Breast epithelium (tissue), 4 donors: ENCODE measurements around the gene GAST. TPM values are rescaled to one million over a fixed set of nuclear protein-coding genes. Genes with fewer than 3 reads are reported as not detected.

Source experiments
- DNase-seq, 2 donors: peaks; one replicate each; pipeline ENCODE4 v3.0.0-alpha.2; 2019; ENCODE audit warnings: low spot score in 2 of 2
- H3K27ac ChIP-seq, 2 donors: fragments of 200-600 bp; sonication (generic) in 1 of 2; one replicate each; pipeline ENCODE4 v1.5.1; 2016 to 2019; ENCODE audit warnings: mild to moderate bottlenecking in 1 of 2
- H3K27me3 ChIP-seq, 2 donors: fragments of 200-600 bp; sonication (generic) in 1 of 2; one replicate each; pipeline versions ENCODE4 v1.5.1 to v1.6.0; 2017 to 2019; ENCODE audit warnings: control low read depth in 1 of 2, mild to moderate bottlenecking in 1 of 2
- H3K36me3 ChIP-seq: fragments of 200-600 bp; one replicate; pipeline ENCODE4 v1.5.1; 2019
- H3K4me1 ChIP-seq, 2 donors: fragments of 200-600 bp; sonication (generic); one replicate each; pipeline ENCODE4 v1.5.1; 2016 to 2019; ENCODE audit warnings: control low read depth in 1 of 2
- H3K4me3 ChIP-seq, 3 donors: fragments of 200-600 bp; sonication (generic); 1 replicate in 2 of 3; 2 replicates in 1 of 3; pipeline ENCODE4 v1.5.1; 2016 to 2019; ENCODE audit warnings: mild to moderate bottlenecking in 3 of 3, moderate library complexity in 2 of 3
- H3K9me3 ChIP-seq, 2 donors: fragments of 200-600 bp; sonication (generic) in 1 of 2; one replicate each; pipeline ENCODE4 v1.5.1; 2016 to 2019; ENCODE audit warnings: control low read depth in 1 of 2
- CTCF ChIP-seq, 3 donors: fragments of 450-650 bp; IDR thresholded peaks; one replicate each; pipeline ENCODE4 v1.5.1; 2016 to 2017; ENCODE audit warnings: antibody characterized with exemption in 3 of 3, mild to moderate bottlenecking in 3 of 3, moderate library complexity in 3 of 3
- POLR2A ChIP-seq: fragments of 450-650 bp; IDR thresholded peaks from one replicate; pipeline ENCODE4 v1.6.1; 2016; ENCODE audit warnings: antibody characterized with exemption, mild to moderate bottlenecking, moderate library complexity
- POLR2AphosphoS5 ChIP-seq, 3 donors: sonication (generic); formaldehyde crosslinking; IDR thresholded peaks; one replicate each; pipeline ENCODE4 v1.6.1; 2017; ENCODE audit warnings: antibody characterized with exemption in 3 of 3
- intact Hi-C: fragments of 100-400 bp; cut with DNase I; formaldehyde crosslinking; loops from one replicate; pipeline ENCODE4 v1.15.1; 2023; ENCODE audit warnings: low total_unique reads
- total RNA-seq, 3 donors: library from RNA; depleted of rRNA; stranded (reverse); fragments of >200 nt; gene quantifications; one replicate each; pipeline ENCODE4 v1.1.0, GENCODE V29; 2016

Gene GAST
- total RNA-seq, 3 donors from 2014 or later: not detected

GRCh38 chr17:41724476-41725050, 12.4 kb downstream of the GAST start:
- intact Hi-C loops: no loop called here
- DNase-seq: no peak

GRCh38 chr17:41725134-41725533, 13.0 kb downstream of the GAST start:
- no peak for DNase-seq
- Histone ChIP-seq H3K27me3 (no peaks in the 10 kb centered on the region), H3K9me3 (no peaks in the 10 kb centered on the region), H3K36me3 (no peaks in the 10 kb centered on the region), H3K4me3 (no peak overlapping the region), H3K27ac (no peak overlapping the region), H3K4me1 (no peaks in the 10 kb centered on the region)
- intact Hi-C loops: no loop called here
- TF ChIP-seq CTCF (IDR thresholded peaks at IDR 0.05): no peak

More at GRCh38 chr17:41724476-41725050, 12.4 kb downstream of the GAST start:
- Histone ChIP-seq H3K9me3 (no peaks in the 10 kb centered on the region), H3K27me3 (no peaks in the 10 kb centered on the region), H3K36me3 (no peaks in the 10 kb centered on the region), H3K4me3 (no peak overlapping the region), H3K27ac (no peak overlapping the region), H3K4me1 (no peaks in the 10 kb centered on the region)
- TF ChIP-seq POLR2AphosphoS5 (IDR thresholded peaks at IDR 0.05): no peak
- no peak for TF ChIP-seq CTCF (IDR thresholded peaks at IDR 0.05)

- TF ChIP-seq CTCF (IDR thresholded peaks at IDR 0.05) (no peak), POLR2AphosphoS5 (IDR thresholded peaks at IDR 0.05) (no peak), POLR2A (no peak)
- H3K27ac ChIP-seq: no peak overlapping the region
- intact Hi-C loops: no loop called here
- no peaks in the 10 kb centered on the region for H3K4me1 ChIP-seq
- H3K9me3 ChIP-seq: no peaks in the 10 kb centered on the region
- H3K4me3 ChIP-seq: no peak overlapping the region
- no peaks in the 10 kb centered on the region for H3K27me3 ChIP-seq
- DNase-seq: no peak
- no peaks in the 10 kb centered on the region for H3K36me3 ChIP-seq
Measured at GRCh38 chr17:41728056-41728455, 15.9 kb downstream of the GAST start.

- no peak for DNase-seq
- intact Hi-C loops: no loop called here
- TF ChIP-seq POLR2A (no peak), CTCF (IDR thresholded peaks at IDR 0.05) (no peak), POLR2AphosphoS5 (IDR thresholded peaks at IDR 0.05) (no peak)
- Histone ChIP-seq H3K36me3 (no peaks in the 10 kb centered on the region), H3K27me3 (peaks cover 4 to 22% of the 10 kb centered on the region in 2 donors), H3K27ac (no peak overlapping the region), H3K4me3 (no peak overlapping the region), H3K9me3 (no peaks in the 10 kb centered on the region), H3K4me1 (peaks cover 10% of the 10 kb centered on the region in 2 donors)
Measured at GRCh38 chr17:41730479-41730878, 18.3 kb downstream of the GAST start.

GRCh38 chr17:41731836-41732235, 19.7 kb downstream of the GAST start:
- intact Hi-C loops: no loop called here
- H3K36me3 ChIP-seq: no peaks in the 10 kb centered on the region
- DNase-seq: no peak
- no peaks in the 10 kb centered on the region for H3K9me3 ChIP-seq
- TF ChIP-seq POLR2A (no peak), CTCF (IDR thresholded peaks at IDR 0.05) (no peak)
- H3K27me3 ChIP-seq: peaks cover 10 to 32% of the 10 kb centered on the region in 2 donors
- H3K4me3 ChIP-seq: no peak overlapping the region
- H3K4me1 ChIP-seq: peaks cover 10% of the 10 kb centered on the region in 2 donors
- H3K27ac ChIP-seq: no peak overlapping the region
